NCI-H774 (cell line): ENCODE results near the gene PRKCD.

Experiments
- DNase-seq: peaks from one replicate; lab custom pipeline; 2025; lab: John Stamatoyannopoulos, UW

The PRKCD gene

DNA sequence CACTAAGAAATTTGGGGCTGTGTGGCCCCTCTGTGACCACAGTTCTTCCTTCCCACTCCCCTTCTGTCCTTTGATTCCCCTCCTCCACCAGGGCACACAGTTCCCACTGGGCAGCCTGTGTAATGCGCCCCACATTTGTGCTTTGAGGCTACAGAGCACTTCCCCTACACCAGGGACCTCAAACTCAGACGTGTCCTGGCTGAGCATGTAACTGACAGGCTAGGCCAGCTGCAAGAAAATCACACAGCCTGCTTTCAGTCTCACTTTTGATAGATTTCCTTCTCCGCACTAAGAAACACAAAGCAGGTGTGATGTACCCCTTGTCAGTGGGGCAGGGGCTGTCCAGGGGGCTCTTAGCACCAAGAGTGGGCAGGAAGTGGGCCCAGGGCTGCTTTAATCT lies 29.6 kb downstream of the PRKCD start:
- no peak for DNase-seq

DNA sequence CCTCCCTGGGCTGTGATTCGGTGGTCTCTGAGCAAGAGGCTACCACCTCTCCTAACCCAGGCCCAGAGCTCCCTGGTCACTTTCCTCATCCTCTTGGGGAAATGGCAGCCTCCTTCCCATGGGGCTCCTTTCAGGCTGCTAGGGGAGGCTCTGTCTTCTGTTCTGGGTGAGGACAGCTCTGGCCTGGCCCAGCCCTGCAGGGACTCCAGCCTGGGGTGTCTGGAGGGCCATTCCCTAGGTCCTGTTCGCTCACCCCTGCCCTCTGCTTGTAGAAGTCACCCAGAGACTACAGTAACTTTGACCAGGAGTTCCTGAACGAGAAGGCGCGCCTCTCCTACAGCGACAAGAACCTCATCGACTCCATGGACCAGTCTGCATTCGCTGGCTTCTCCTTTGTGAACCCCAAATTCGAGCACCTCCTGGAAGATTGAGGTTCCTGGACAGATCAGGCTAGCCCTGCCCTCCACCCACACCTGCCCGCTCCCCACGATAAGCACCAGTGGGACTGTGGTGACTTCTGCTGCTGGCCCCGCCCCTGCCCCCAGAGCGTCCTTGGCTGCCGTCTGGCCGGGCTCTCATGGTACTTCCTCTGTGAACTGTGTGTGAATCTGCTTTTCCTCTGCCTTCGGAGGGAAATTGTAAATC lies 30.9 kb downstream of the PRKCD start:
- no peak for DNase-seq

DNA sequence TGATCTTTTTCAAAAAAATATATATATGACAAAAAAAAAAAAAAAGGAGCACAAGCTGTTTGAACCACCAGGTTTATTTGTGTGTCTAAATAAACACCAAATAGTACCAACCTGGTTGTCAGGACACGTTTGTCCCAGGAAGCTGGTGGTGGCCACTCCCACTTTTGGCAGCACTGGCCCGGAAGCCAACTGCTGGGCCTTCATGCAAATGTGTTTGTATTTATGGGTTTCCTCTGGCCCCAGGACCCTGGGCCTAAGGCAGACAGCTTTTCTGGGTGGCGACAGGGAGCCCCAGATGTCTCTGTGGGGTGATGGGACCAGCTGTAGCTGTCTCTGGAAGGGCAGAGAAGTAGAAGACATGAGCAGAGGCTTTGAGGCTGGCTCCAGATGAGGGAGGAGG lies 31.6 kb downstream of the PRKCD start:
- DNase-seq: no peak

GRCh38 chr3:53193466-53194209 lies 32.6 kb downstream of the PRKCD start:
- DNase-seq: no peak

GRCh38 chr3:53194210-53195065 lies 33.4 kb downstream of the PRKCD start:
- DNase-seq: no peak

DNA sequence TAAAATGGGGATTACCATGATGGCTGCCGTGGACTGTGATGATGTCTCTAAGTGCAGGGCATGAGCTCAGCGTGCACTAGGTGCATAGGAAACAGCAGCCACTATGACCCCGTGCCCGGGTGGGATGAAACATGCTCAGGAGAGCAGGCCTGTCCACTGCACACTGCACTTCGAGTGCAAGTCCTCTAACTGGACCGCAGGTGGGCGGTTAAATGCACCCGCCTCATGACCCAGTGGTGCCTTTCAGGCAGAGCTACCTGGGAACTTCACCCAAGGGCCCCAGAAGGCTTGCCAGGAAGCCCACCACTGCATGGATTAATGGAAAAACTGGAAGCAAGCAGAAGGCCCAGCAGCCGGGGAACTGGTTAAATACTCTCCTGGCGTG lies 34.0 kb downstream of the PRKCD start:
- no peak for DNase-seq

DNA sequence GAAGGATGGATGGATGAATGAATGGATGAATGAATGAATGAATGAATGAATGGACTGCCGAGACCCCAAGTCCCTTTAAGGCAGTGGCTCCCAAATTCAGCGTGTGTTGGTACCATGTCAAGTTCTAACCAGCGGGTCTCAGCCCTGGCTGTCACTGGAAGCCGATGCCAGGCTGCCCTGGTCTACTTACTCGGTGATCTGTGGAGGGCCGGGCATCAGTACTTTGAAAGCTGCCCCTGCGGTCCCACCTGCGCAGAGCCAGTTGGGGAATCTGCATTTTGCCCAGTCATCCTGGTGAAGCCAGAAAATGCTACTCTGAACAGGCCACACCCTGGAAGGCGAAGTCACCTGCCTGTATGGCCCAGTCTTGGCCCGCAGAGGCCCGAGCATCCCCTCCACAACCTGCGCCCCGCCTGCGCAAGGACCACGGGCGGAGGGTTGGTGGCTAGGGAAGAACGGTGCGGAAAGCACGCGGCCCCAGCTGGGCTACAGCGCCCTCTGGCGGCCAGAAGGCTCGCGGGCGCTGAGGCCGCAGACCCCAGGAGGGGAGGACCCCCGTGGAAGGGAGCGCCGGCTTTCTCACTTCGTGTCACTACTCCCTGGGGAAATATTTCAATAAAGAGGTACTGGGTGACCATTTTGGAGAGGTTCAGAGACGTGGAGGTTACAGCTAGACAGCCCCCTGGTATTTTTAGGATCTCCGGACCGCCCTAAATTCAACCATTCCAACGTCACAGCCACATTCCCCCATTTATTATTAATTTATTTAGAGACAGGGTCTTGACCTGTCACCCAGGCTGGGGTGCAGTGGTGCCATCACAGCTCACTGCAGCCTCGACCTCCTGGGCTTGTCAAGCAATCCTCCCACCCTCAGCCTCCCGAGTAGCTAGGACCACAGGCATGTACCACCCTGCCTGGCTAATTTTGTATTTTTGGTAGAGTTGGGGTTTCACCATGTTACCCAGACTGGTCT lies 34.9 kb downstream of the PRKCD start:
- DNase-seq: no peak

GRCh38 chr3:53196575-53197407 lies 35.8 kb downstream of the PRKCD start:
- DNase-seq: no peak

GRCh38 chr3:53198256-53198977 lies 37.4 kb downstream of the PRKCD start:
- DNase-seq: no peak

DNA sequence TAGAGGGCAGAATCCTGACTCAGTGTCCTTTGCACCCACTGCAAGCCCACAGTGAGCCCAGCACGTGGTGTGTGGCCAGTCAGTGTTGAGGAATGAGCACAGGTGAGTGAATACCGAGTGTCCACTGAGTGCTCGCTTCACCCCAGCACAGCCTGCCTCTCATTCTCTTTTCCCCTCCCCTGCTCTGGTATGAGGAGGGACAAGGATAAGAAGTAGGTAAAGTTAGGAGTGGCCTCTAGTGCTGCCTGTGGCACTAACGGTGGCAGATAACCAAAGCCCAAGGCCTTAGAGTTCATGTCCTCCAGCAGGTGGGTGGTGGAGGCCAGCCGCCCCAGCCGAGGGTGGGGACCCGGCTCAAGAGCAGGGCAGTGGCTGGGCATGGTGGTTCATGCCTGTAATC lies 38.0 kb downstream of the PRKCD start:
- no peak for DNase-seq

DNA sequence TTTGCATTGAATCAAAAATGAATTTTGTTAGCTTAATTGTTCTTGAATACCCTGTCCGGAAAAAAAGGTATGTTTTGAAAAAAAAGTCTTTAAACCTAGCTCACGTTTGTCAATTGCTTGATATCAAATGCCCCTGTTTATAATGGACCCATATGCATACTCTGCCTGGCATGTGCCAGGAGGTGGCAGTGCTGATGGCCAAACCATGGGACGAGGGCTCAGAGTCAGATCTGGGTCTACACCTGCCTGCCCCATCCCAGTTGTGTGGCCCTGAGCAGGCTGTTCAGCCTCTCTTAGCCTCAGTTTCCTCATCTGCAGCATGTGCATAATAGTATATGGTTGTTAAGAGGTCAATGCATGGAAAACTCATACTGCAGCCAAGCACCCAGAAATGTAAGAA lies 38.8 kb downstream of the PRKCD start:
- no peak for DNase-seq

GRCh38 chr3:53200501-53201498 lies 39.8 kb downstream of the PRKCD start:
- DNase-seq: no peak

GRCh38 chr3:53202331-53203015 lies 41.5 kb downstream of the PRKCD start:
- DNase-seq: no peak

- DNase-seq: no peak
Measured at GRCh38 chr3:53211706-53212702, 51.0 kb downstream of the PRKCD start.

DNA sequence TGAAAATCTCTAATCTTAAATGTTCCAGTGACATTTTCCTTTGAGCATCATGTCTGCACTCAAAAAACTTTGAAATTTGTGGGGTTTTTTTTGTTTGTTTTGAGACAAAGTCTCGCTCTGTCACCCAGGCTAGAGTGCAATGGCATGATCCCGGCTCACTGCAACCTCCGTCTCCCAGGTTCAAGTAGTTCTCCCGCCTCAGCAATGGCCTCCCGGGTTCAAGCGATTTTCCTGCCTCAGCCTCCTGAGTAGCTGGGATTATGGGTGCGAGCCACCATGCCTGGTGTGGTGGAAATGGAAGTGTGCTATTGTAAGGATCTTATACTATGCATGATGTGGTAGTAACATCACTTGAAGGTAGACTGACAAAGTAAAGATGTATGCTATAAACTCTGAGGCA lies 52.3 kb downstream of the PRKCD start:
- no peak for DNase-seq

GRCh38 chr3:53215816-53216215 lies 54.8 kb downstream of the PRKCD start:
- DNase-seq: no peak

DNA sequence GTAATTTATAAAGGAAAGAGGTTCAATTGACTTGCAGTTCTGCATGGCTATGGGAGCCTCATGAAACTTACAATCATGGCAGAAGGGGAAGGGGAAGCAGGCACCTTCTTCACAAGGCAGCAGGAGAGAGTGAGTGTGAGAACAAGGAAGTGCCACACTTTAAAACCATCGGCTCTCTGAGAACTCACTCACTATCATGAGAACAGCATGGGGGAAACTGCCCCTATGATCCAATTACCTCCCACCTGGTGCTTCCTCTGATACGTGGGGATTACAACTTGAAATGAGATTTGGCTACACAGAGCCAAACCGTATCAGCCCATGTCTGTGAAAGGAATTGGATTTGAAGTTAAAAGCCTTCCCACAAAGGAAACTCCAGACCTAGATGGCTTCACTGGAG lies 55.7 kb downstream of the PRKCD start:
- no peak for DNase-seq
